ENCODE measurements around the gene TMEM50B.
"Not testable (repeated sequence)": the region's sequence is repeated elsewhere in the genome, so short reads cannot be mapped to it uniquely, and the experiment has no call there.

The TMEM50B gene

DNA sequence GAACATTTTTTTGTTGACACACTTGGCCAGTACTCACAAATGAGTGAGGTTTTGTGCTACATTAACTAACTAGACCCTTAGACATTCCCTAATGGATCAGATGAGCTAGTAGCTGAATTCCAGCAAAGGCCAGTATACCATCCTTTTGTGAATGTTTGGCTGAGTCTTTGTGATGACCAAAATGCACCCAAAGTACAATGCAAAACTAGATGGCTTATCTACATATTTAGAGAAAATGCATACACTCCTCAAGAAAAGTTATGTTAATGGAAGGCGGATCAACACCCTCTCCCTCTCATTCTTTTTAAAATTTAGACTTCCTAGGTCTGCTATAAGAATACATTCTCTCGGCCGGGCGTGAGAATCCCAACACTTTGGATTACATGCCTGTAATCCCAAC lies 31.9 kb upstream of the TMEM50B start:
- no peak overlapping the region for H3K4me3 ChIP-seq (ENCODE audit: low read depth, low read length)
- TF ChIP-seq, protein P1, sequence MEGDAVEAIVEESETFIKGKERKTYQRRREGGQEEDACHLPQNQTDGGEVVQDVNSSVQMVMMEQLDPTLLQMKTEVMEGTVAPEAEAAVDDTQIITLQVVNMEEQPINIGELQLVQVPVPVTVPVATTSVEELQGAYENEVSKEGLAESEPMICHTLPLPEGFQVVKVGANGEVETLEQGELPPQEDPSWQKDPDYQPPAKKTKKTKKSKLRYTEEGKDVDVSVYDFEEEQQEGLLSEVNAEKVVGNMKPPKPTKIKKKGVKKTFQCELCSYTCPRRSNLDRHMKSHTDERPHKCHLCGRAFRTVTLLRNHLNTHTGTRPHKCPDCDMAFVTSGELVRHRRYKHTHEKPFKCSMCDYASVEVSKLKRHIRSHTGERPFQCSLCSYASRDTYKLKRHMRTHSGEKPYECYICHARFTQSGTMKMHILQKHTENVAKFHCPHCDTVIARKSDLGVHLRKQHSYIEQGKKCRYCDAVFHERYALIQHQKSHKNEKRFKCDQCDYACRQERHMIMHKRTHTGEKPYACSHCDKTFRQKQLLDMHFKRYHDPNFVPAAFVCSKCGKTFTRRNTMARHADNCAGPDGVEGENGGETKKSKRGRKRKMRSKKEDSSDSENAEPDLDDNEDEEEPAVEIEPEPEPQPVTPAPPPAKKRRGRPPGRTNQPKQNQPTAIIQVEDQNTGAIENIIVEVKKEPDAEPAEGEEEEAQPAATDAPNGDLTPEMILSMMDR (IDR thresholded peaks at IDR 0.05; ENCODE audit: low read depth, low read length) = no peak
- in situ Hi-C loops (cut with HindIII; ENCODE audit: low sequenced_read_pairs) = no loop called here
- no peak for DNase-seq (ENCODE audit: low read depth, low spot score)

DNA sequence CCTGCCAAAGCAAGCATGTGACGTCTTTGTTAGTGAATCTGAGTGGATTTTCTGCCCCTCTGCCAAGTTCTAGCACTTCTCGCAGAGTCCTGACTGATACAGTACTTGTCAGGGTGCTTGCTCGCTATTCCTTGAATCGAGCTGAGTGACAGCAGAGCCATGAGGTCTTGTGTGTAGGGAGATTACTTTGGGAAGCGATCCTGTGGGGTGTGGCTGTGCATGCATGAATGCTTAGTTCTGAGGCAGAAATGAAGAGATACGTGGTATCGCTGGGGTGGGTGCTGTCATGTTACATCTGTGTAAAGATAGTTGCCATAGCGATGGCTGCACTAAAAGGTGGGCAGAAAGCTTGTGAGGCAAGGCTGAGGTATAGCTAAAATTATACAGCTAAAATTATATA lies 31.1 kb upstream of the TMEM50B start:
- no peak overlapping the region for H3K4me3 ChIP-seq (ENCODE audit: low read depth, low read length)
- in situ Hi-C loops (cut with HindIII; ENCODE audit: low sequenced_read_pairs) = no loop called here
- no peak for DNase-seq (ENCODE audit: low read depth, low spot score)
- TF ChIP-seq, protein P1 (IDR thresholded peaks at IDR 0.05; ENCODE audit: low read depth, low read length) = no peak

DNA sequence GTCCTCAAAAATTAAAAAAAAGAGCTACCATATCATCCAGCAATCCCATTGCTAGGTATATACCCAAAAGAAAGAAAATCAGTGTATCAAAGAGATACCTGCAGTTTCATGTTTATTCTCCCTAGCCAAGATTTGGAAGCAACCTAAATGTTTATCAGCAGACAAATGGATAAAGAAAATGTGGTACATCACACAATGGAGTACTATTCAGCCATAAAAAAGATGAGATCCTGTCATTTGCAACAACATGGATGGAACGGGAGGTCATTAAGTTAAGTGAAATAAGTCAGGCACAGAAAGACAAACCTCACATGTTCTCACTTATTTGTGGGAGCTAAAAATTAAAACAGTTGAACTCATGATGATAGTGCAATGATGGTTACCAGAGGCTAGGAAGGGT lies 27.2 kb upstream of the TMEM50B start:
- H3K4me3 ChIP-seq (ENCODE audit: low read depth, low read length); DNase-seq (ENCODE audit: low read depth, low spot score); in situ Hi-C loops (cut with HindIII; ENCODE audit: low sequenced_read_pairs): not testable (repeated sequence)

DNA sequence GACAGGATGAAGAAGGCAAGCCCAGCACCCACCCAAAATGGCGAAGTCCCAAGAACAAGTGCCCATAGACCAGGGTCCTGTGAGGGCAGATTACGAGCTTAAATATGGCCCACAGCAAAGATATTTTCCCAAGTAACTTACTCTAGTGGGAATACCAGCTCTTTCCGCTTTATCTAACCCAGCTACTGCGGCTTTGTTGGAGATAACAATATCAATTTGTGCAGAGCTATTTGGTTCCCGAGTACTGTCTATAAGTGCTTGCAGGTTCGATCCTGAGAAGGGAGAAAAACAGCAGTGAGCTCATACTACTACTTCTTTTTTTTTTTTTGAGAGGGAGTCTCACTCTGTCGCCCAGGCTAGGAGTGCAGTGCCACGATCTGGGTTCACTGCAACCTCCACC lies 26.1 kb upstream of the TMEM50B start:
- in situ Hi-C loops (cut with HindIII; ENCODE audit: low sequenced_read_pairs) = no loop called here
- TF ChIP-seq, protein P1 (IDR thresholded peaks at IDR 0.05; ENCODE audit: low read depth, low read length) = no peak
- no peak overlapping the region for H3K4me3 ChIP-seq (ENCODE audit: low read depth, low read length)
- DNase-seq (ENCODE audit: low read depth, low spot score) = no peak

DNA sequence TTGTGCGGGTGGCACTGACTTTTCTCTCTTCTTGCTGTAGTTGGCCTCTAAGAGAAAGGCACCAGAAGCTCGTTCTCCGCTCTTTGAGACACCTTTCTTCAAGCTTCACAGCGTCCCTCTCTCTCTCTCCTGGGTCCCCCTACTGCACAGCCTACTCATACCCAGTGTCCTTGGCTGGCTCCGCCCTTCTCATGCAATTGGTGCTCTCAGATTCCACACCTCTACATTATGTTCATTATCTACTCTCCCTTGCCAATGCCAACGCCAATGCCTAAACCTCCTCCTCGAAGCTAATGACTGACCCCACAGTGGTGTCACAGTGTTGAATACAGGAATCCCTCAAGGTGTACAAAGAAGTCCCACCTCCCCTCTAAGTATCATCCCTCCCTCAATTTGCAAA lies 16.6 kb upstream of the TMEM50B start:
- no peak for DNase-seq (ENCODE audit: low read depth, low spot score)
- no peak overlapping the region for H3K4me3 ChIP-seq (ENCODE audit: low read depth, low read length)
- TF ChIP-seq, protein P1 (IDR thresholded peaks at IDR 0.05; ENCODE audit: low read depth, low read length) = no peak
- in situ Hi-C loops (cut with HindIII; ENCODE audit: low sequenced_read_pairs) = no loop called here

DNA sequence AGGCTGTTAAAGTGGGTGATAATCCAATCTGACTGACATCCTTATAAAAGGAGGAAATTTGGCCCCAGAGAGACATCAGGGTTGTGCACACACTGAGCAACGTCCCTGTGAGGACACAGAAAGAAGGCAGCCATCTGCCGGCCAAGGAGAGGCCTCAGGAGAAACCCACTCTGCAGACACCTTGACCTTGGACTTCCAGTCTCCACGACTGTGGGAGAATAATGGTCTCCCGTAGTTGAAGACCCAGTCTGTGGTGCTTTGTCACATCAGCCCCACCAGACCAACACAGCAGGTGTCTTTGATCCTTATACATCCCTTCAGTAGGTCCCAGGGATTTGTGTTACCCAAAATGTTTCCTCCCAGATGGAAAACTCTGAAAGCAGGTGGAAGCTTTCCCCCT lies 16.0 kb upstream of the TMEM50B start:
- no peak for DNase-seq (ENCODE audit: low read depth, low spot score)
- in situ Hi-C loops (cut with HindIII; ENCODE audit: low sequenced_read_pairs) = no loop called here
- H3K4me3 ChIP-seq (ENCODE audit: low read depth, low read length) = no peak overlapping the region
- TF ChIP-seq, protein P1 (IDR thresholded peaks at IDR 0.05; ENCODE audit: low read depth, low read length) = no peak

DNA sequence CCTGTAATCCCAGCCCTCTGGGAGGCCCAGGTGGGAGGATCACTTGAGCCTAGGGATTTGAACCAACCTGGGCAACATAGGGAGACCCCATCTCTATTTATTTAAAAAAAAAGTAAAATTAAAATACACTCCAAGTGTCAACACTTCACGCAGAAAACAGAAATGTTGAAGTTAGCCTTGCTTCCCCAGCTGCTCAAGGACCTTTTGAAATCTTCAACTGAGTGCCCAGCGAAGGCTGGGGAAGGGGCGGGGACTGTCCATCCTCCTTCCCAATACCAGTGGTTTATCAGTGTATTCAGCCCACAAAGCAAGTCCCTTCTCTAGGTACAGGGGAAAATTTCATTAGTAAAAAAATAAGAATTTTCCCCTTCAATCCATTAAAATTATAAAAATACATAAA lies 14.0 kb upstream of the TMEM50B start:
- H3K4me3 ChIP-seq (ENCODE audit: low read depth, low read length) = no peak overlapping the region
- TF ChIP-seq, protein P1 (IDR thresholded peaks at IDR 0.05; ENCODE audit: low read depth, low read length) = no peak
- DNase-seq (ENCODE audit: low read depth, low spot score) = no peak
- in situ Hi-C loops (cut with HindIII; ENCODE audit: low sequenced_read_pairs) = no loop called here
